Measurements from ENCODE around the gene RRM2.

Gene RRM2

GRCh38 chr2:10178751-10179150, 56.2 kb downstream of the RRM2 start:
- Histone ChIP-seq H3K4me1 (ENCODE audit: control extremely low read depth in 1 of 4, control insufficient read depth in 4 of 4, insufficient read depth in 4 of 4, low read length in 3 of 4) (no peaks in the 10 kb centered on the region), H3K36me3 (ENCODE audit: control insufficient read depth in 4 of 4, insufficient read depth in 4 of 4, low read length in 3 of 4) (peaks cover 0 to 3% (median 0%) of the 10 kb centered on the region in 4 experiments), H3K27me3 (replicated peaks in 2 of 5; ENCODE audit: control insufficient read depth in 4 of 5, insufficient read depth in 5 of 5, low read length in 4 of 5) (no peaks in the 10 kb centered on the region), H3K4me3 (ENCODE audit: control insufficient read depth in 1 of 7, extremely low read depth in 1 of 7, insufficient read depth in 4 of 7, low read depth in 2 of 7, low read length in 6 of 7) (no peak overlapping the region), H3K9me3 (ENCODE audit: control extremely low read depth in 1 of 5, control insufficient read depth in 4 of 5, insufficient read depth in 2 of 5, low read depth in 1 of 5, low read length in 4 of 5) (peaks cover 0 to 4% (median 0%) of the 10 kb centered on the region in 5 experiments), H3K27ac (ENCODE audit: insufficient read depth in 1 of 2, low read depth in 1 of 2, low read length in 2 of 2, poor library complexity in 1 of 2, severe bottlenecking in 2 of 2) (no peak overlapping the region)
- 100% methylated on average over 6 of the region's 7 CpGs for WGBS (ENCODE audit: insufficient coverage)
- CTCF ChIA-PET: interaction anchor here (2.2 kb wide), 1 partner anchor 9 kb away, joined by 7 read pairs; no protein-coding TSS in a partner anchor
- no peak for DNase-seq
- POLR2A ChIA-PET: no interaction called here

GRCh38 chr2:10179422-10179821, 56.9 kb downstream of the RRM2 start:
- Histone ChIP-seq H3K9me3 (ENCODE audit: control extremely low read depth in 1 of 5, control insufficient read depth in 4 of 5, insufficient read depth in 2 of 5, low read depth in 1 of 5, low read length in 4 of 5) (peaks cover 0 to 4% (median 0%) of the 10 kb centered on the region in 5 experiments), H3K36me3 (ENCODE audit: control insufficient read depth in 4 of 4, insufficient read depth in 4 of 4, low read length in 3 of 4) (peaks cover 0 to 3% (median 0%) of the 10 kb centered on the region in 4 experiments), H3K4me3 (ENCODE audit: control insufficient read depth in 1 of 7, extremely low read depth in 1 of 7, insufficient read depth in 4 of 7, low read depth in 2 of 7, low read length in 6 of 7) (no peak overlapping the region), H3K4me1 (ENCODE audit: control extremely low read depth in 1 of 4, control insufficient read depth in 4 of 4, insufficient read depth in 4 of 4, low read length in 3 of 4) (no peaks in the 10 kb centered on the region), H3K27me3 (replicated peaks in 2 of 5; ENCODE audit: control insufficient read depth in 4 of 5, insufficient read depth in 5 of 5, low read length in 4 of 5) (no peaks in the 10 kb centered on the region), H3K27ac (ENCODE audit: insufficient read depth in 1 of 2, low read depth in 1 of 2, low read length in 2 of 2, poor library complexity in 1 of 2, severe bottlenecking in 2 of 2) (no peak overlapping the region)
- no CpG with 5 or more reads among the region's 3 CpGs for WGBS (ENCODE audit: insufficient coverage)
- no peak for DNase-seq
- ChIA-PET CTCF (interaction anchor here (0.6 to 2.2 kb wide), 3 partner anchors 9 to 55 kb away, joined by 3 to 7 read pairs (median 3); no protein-coding TSS in a partner anchor), POLR2A (no interaction called here)

GRCh38 chr2:10180229-10180628, 57.7 kb downstream of the RRM2 start:
- no peak overlapping the region for H3K27ac ChIP-seq (ENCODE audit: insufficient read depth in 1 of 2, low read depth in 1 of 2, low read length in 2 of 2, poor library complexity in 1 of 2, severe bottlenecking in 2 of 2)
- H3K4me3 ChIP-seq (ENCODE audit: control insufficient read depth in 1 of 7, extremely low read depth in 1 of 7, insufficient read depth in 4 of 7, low read depth in 2 of 7, low read length in 6 of 7): no peak overlapping the region
- ChIA-PET POLR2A (no interaction called here), CTCF (interaction anchor here (2.2 kb wide), 1 partner anchor 10 kb away, joined by 7 read pairs; no protein-coding TSS in a partner anchor)
- H3K9me3 ChIP-seq (ENCODE audit: control extremely low read depth in 1 of 5, control insufficient read depth in 4 of 5, insufficient read depth in 2 of 5, low read depth in 1 of 5, low read length in 4 of 5): peaks cover 0 to 4% (median 0%) of the 10 kb centered on the region in 5 experiments
- H3K36me3 ChIP-seq (ENCODE audit: control insufficient read depth in 4 of 4, insufficient read depth in 4 of 4, low read length in 3 of 4): peaks cover 0 to 3% (median 0%) of the 10 kb centered on the region in 4 experiments
- H3K27me3 ChIP-seq (replicated peaks in 2 of 5; ENCODE audit: control insufficient read depth in 4 of 5, insufficient read depth in 5 of 5, low read length in 4 of 5): no peaks in the 10 kb centered on the region
- 97% methylated on average over 7 of the region's 7 CpGs for WGBS (ENCODE audit: insufficient coverage)
- H3K4me1 ChIP-seq (ENCODE audit: control extremely low read depth in 1 of 4, control insufficient read depth in 4 of 4, insufficient read depth in 4 of 4, low read length in 3 of 4): no peaks in the 10 kb centered on the region
- no peak for DNase-seq

All from common myeloid progenitor, CD34-positive (primary cell).